Panc1 (cell line): ENCODE results near the gene DRG1.

ENCODE experiments used
- POLR2AphosphoS5 ChIP-seq: IDR thresholded peaks from 2 replicates; pipeline ENCODE4 v1.6.1; 2012; ENCODE audit warnings: mild to moderate bottlenecking, low read depth, low read length, moderate library complexity
- TF ChIP-seq, protein P1 (sequence below): fragments of 450-650 bp; IDR thresholded peaks from 2 replicates; pipeline ENCODE4 v1.5.1; 2017; ENCODE audit warnings: mild to moderate bottlenecking

DNA sequence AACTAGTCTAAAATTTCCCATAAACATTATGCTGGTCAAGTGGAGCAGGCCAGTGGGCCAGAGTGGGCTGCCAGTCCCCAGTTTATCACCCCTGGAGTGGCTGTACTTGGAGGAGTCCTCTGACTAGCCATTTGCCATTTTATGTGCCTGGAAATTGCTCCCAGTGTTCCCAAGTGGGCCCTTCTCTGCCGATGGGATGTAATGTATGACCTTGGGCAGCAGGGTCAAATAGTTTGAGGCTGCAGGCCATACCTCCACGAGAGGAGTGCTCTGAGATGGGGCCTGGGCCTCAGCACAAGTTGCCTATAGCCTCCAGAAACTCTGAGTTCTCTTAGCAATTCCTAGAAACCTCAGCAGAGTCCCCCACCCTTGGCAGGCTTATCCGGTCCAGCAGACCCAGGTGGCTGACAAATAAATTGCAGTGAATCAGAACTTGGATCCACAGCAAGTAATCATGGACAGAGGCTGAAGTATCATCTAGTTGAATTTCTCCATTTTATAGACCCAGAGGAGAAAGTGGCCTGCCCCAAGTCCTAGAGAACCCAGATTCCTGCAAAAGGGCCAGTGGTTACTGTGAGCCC is 35.4 kb upstream of the DRG1 start:
- TF ChIP-seq, protein P1, sequence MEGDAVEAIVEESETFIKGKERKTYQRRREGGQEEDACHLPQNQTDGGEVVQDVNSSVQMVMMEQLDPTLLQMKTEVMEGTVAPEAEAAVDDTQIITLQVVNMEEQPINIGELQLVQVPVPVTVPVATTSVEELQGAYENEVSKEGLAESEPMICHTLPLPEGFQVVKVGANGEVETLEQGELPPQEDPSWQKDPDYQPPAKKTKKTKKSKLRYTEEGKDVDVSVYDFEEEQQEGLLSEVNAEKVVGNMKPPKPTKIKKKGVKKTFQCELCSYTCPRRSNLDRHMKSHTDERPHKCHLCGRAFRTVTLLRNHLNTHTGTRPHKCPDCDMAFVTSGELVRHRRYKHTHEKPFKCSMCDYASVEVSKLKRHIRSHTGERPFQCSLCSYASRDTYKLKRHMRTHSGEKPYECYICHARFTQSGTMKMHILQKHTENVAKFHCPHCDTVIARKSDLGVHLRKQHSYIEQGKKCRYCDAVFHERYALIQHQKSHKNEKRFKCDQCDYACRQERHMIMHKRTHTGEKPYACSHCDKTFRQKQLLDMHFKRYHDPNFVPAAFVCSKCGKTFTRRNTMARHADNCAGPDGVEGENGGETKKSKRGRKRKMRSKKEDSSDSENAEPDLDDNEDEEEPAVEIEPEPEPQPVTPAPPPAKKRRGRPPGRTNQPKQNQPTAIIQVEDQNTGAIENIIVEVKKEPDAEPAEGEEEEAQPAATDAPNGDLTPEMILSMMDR, result no peak
- no peak for TF ChIP-seq POLR2AphosphoS5
